Activated naive CD8-positive, alpha-beta T cell treated with anti-CD3 and anti-CD28 coated beads, Interleukin-2, amount 50 U/mL, for 16 hours (primary cell): ENCODE results near the gene SERPINB6.
"Not testable (repeated sequence)": the region's sequence is repeated elsewhere in the genome, so short reads cannot be mapped to it uniquely, and the experiment has no call there.

Experiments
- DNase-seq: peaks from one replicate; pipeline ENCODE4 v3.0.0-alpha.2; 2020; ENCODE audit warnings: low read depth, low spot score

SERPINB6 gene

GRCh38 chr6:2915150-2915549, 56.2 kb downstream of the SERPINB6 start:
- DNase-seq, result no peak

GRCh38 chr6:2914318-2914660, 57.1 kb downstream of the SERPINB6 start:
- no peak for DNase-seq

- DNase-seq, result no peak
Measured at GRCh38 chr6:2913621-2914317, 57.6 kb downstream of the SERPINB6 start.

- no peak for DNase-seq
Measured at GRCh38 chr6:2911171-2911570, 60.2 kb downstream of the SERPINB6 start.

- DNase-seq, result no peak
Measured at GRCh38 chr6:2909718-2910117, 61.6 kb downstream of the SERPINB6 start.

- not testable (repeated sequence) for DNase-seq
Measured at GRCh38 chr6:2909051-2909606, 62.2 kb downstream of the SERPINB6 start.

GRCh38 chr6:2908516-2908915, 62.9 kb downstream of the SERPINB6 start:
- not testable (repeated sequence) for DNase-seq

- not testable (repeated sequence) for DNase-seq
Measured at GRCh38 chr6:2903411-2904185, 67.8 kb downstream of the SERPINB6 start.

- DNase-seq, result not testable (repeated sequence)
Measured at GRCh38 chr6:2901645-2902502, 69.5 kb downstream of the SERPINB6 start.

GRCh38 chr6:2900821-2901644, 70.3 kb downstream of the SERPINB6 start:
- DNase-seq, result no peak

- DNase-seq, result no peak
Measured at GRCh38 chr6:2900221-2900807, 71.1 kb downstream of the SERPINB6 start.

- no peak for DNase-seq
Measured at GRCh38 chr6:2899596-2899995, 71.8 kb downstream of the SERPINB6 start.
